ENCODE results near the gene SLC39A11.

- TF ChIP-seq EP300 (IDR thresholded peaks at IDR 0.05) (no peak), POLR2A (IDR thresholded peaks at IDR 0.05) (no peak), CTCF (IDR thresholded peaks at IDR 0.05) (no peak), POLR2AphosphoS5 (IDR thresholded peaks at IDR 0.05) (no peak)
Measured at GRCh38 chr17:72692676-72693075, 399.8 kb downstream of the SLC39A11 start.
